Ascending aorta (tissue), 2 donors: ENCODE results near the gene MGMT. TPM values are rescaled to one million over a fixed set of nuclear protein-coding genes. Genes with fewer than 3 reads are reported as not detected.
A peak's percentile ranks its signal among the peaks of the same experiment; 100 is the strongest.

Source experiments
- DNase-seq, 2 donors: peaks; one replicate each; pipeline ENCODE4 v3.0.0-alpha.2; 2019; ENCODE audit warnings: low spot score in 2 of 2
- H3K27ac ChIP-seq, 2 donors: fragments of 200-600 bp; sonication (generic); one replicate each; pipeline ENCODE4 v1.5.1; 2016 to 2017; ENCODE audit warnings: mild to moderate bottlenecking in 1 of 2
- H3K27me3 ChIP-seq: fragments of 200-600 bp; sonication (generic); one replicate; pipeline ENCODE4 v1.5.1; 2017
- H3K36me3 ChIP-seq, 2 donors: fragments of 200-600 bp; sonication (generic); one replicate each; pipeline ENCODE4 v1.5.1; 2016
- H3K4me1 ChIP-seq, 2 donors: fragments of 200-600 bp; sonication (generic); one replicate each; pipeline ENCODE4 v1.5.1; 2016 to 2017; ENCODE audit warnings: mild to moderate bottlenecking in 1 of 2
- H3K4me3 ChIP-seq, 2 donors: fragments of 200-600 bp; sonication (generic); one replicate each; pipeline ENCODE4 v1.5.1; 2016 to 2017; ENCODE audit warnings: mild to moderate bottlenecking in 1 of 2
- H3K9me3 ChIP-seq, 2 donors: fragments of 200-600 bp; sonication (generic); one replicate each; pipeline ENCODE4 v1.5.1; 2016
- intact Hi-C: fragments of 100-400 bp; cut with DNase I; formaldehyde crosslinking; loops from one replicate; pipeline ENCODE4 v1.15.1; 2023
- total RNA-seq: library from RNA; depleted of rRNA; stranded (reverse); fragments of >200 nt; gene quantifications from one replicate; pipeline ENCODE4 v1.1.0, GENCODE V29; 2016
- TF ChIP-seq, protein P1 (sequence below), 3 experiments: fragments of 200-600 bp in 2 of 3; fragments of 450-650 bp in 1 of 3; sonication (generic) in 2 of 3; IDR thresholded peaks; one replicate each; pipeline ENCODE4 v1.5.1; 2016 to 2019; ENCODE audit warnings: antibody characterized with exemption in 3 of 3, mild to moderate bottlenecking in 1 of 3, moderate library complexity in 1 of 3

Gene MGMT
- total RNA-seq, 1 donor from 2014 or later: 7.0 TPM

DNA sequence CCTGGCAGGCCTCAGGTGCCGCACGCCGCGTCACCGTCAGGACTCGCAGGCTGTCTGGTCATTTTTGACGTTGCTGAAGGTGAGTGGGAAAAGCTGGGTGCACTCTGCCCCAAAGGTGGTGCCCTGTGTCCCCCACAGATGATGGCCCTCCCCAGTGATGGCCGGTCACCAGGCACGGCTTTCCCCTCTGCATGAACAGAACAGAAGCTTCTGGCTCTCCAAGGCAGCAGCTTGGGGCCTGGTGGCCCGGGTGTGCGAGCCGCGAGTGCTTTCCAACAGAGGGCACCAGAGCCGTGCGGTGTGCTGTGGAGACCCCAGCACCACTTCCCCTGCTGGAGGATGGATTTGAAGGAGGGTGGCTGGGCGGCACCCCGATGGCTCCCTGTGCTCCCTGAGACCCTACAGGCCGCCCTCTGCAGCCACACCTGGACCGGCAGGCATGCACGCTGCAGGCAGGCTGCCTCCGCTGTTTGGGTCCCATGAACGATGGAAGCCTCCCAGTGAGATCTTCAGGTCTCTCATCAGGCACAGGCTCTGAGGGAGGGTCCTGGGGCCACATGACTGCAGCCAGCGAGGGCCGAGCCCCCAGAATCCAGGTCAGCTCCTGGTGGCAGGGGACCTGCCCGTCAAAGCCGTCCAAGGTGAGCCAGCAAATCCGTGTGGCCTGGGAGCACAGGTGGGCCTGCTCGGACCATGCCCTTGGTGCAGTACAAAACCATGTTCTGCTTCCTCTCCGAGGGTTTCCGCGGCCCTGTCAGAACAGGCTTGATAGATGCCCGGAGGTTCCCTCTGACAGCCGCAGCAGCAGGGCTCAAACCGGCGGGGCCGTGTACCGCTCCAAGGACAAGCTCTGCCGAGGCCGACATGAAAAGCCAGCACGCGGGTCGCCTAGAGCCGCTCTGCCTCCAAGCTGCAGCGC, 301.7 kb downstream of the MGMT start:
- Histone ChIP-seq H3K27me3 (no peaks in the 10 kb centered on the region), H3K9me3 (no peaks in the 10 kb centered on the region), H3K4me1 (no peaks in the 10 kb centered on the region), H3K4me3 (no peak overlapping the region), H3K36me3 (peaks cover 0 to 16% of the 10 kb centered on the region in 2 donors), H3K27ac (no peak overlapping the region)
- TF ChIP-seq, protein P1, sequence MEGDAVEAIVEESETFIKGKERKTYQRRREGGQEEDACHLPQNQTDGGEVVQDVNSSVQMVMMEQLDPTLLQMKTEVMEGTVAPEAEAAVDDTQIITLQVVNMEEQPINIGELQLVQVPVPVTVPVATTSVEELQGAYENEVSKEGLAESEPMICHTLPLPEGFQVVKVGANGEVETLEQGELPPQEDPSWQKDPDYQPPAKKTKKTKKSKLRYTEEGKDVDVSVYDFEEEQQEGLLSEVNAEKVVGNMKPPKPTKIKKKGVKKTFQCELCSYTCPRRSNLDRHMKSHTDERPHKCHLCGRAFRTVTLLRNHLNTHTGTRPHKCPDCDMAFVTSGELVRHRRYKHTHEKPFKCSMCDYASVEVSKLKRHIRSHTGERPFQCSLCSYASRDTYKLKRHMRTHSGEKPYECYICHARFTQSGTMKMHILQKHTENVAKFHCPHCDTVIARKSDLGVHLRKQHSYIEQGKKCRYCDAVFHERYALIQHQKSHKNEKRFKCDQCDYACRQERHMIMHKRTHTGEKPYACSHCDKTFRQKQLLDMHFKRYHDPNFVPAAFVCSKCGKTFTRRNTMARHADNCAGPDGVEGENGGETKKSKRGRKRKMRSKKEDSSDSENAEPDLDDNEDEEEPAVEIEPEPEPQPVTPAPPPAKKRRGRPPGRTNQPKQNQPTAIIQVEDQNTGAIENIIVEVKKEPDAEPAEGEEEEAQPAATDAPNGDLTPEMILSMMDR (IDR thresholded peaks at IDR 0.05): no peak
- intact Hi-C loops: no loop called here
- peak in 1 of 2 donors; percentile 40 for DNase-seq

DNA sequence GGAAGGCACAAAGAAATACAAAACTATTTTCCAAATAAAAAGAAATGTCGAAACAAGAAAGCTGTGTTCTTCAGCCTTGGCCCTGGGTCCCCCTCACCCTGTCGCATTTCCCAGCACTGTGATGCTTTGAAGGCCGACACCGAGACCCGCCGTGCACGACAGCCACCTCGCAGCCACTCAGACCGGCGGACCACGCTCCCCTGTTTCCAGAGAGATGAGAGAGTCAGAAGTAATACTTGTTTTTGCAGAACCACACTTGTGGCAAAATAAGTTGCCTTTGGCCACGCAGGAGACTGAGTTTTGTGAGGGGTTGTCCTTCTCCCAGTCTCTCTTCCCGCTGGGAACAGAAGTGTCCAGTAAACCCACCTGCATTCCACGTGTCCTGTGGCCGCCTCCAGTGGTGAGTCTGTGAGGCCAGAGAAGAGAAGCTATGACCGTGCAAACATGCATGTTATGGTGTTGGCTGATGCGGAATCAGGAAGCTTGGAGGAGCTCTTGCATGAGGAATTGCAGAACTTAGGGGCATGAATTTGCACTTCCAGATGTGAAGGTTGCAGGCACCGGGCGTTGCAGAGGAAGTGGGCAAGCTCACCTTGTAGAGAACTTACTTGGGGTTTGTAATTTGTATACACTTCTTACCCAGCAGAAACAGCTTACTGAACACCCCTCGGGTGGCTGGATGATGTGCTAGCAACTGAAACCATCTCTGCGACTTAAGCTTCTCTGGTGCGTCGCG, 302.5 kb downstream of the MGMT start:
- no peaks in the 10 kb centered on the region for H3K9me3 ChIP-seq
- no peak overlapping the region for H3K4me3 ChIP-seq
- H3K4me1 ChIP-seq: no peaks in the 10 kb centered on the region
- intact Hi-C loops: no loop called here
- no peak overlapping the region for H3K27ac ChIP-seq
- H3K36me3 ChIP-seq: peaks cover 0 to 16% of the 10 kb centered on the region in 2 donors
- DNase-seq: peak in 1 of 2 donors; percentile 15
- TF ChIP-seq, protein P1 (IDR thresholded peaks at IDR 0.05): no peak
- no peaks in the 10 kb centered on the region for H3K27me3 ChIP-seq

DNA sequence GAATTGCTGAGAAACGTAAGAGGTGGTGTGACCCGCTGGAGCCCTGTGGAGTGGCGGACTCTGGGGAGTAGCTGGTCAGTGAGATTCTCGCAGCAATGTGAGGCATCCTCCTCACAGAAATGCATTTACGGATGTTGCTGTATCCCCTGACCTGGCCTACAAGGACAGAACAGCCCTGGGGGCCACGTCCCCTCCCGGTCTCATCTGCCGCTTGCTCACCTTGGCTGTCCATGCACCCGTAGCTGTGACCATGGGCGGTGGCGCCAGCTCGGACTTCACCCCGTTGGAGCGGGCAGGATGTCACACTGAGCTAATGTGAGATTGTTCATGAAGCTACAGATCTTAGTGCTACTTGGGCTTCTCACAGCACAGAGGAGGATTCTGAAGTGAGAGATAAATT, 303.2 kb downstream of the MGMT start:
- H3K27ac ChIP-seq: no peak overlapping the region
- peaks cover 0 to 16% of the 10 kb centered on the region in 2 donors for H3K36me3 ChIP-seq
- intact Hi-C loops: no loop called here
- DNase-seq: peak in 1 of 2 donors; percentile 50
- H3K4me1 ChIP-seq: no peaks in the 10 kb centered on the region
- no peaks in the 10 kb centered on the region for H3K27me3 ChIP-seq
- no peak overlapping the region for H3K4me3 ChIP-seq
- no peaks in the 10 kb centered on the region for H3K9me3 ChIP-seq
- TF ChIP-seq, protein P1 (IDR thresholded peaks at IDR 0.05): no peak

DNA sequence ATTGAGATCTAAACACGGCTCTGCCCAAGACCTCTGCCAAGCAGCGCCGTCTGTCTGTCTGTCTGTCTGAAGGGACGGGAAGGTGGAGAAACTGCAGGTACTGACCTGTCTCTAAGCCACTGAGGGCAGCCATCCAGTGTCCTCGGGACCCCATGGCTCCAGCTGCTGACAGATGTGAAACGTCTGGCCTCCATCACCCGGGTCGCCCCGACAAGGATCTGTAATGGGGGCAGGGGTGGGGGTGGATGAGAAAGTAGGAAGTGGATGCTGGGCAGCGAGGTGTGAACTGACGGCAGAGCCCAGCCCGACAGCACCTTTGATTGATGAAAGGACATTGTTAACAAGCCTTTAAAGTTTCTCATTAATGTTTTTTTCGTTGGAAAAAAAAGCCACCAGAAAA, 304.0 kb downstream of the MGMT start:
- Histone ChIP-seq H3K27ac (no peak overlapping the region), H3K9me3 (no peaks in the 10 kb centered on the region), H3K27me3 (no peaks in the 10 kb centered on the region), H3K36me3 (peaks cover 0 to 16% of the 10 kb centered on the region in 2 donors), H3K4me3 (no peak overlapping the region), H3K4me1 (no peaks in the 10 kb centered on the region)
- TF ChIP-seq, protein P1 (IDR thresholded peaks at IDR 0.05): no peak
- intact Hi-C loops: no loop called here
- peak in 1 of 2 donors; percentile 44 for DNase-seq

DNA sequence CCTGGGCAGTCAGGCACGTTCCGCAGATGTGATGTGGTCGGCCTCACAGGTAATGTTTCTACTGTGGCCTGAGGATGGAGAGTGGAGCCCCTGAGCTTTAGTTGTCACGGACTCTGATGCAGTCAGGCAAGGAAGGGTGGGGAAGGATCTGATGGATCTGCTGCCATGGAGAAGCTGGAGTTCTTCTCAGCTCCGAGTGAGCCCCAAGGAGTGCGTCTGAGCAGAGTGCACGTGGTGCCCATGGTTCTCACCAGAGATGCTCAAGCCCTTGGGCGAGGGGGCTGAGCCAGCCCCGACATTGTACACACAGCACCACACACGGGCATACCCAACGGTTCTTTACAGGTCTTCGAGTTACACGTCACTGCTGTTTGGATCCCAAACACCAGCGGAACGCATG, 304.5 kb downstream of the MGMT start:
- TF ChIP-seq, protein P1 (IDR thresholded peaks at IDR 0.05): no peak
- DNase-seq: peak in 1 of 2 donors; percentile 28
- H3K9me3 ChIP-seq: no peaks in the 10 kb centered on the region
- H3K4me1 ChIP-seq: no peaks in the 10 kb centered on the region
- no peaks in the 10 kb centered on the region for H3K27me3 ChIP-seq
- peaks cover 0 to 16% of the 10 kb centered on the region in 2 donors for H3K36me3 ChIP-seq
- intact Hi-C loops: no loop called here
- no peak overlapping the region for H3K4me3 ChIP-seq
- H3K27ac ChIP-seq: no peak overlapping the region
